ENCODE results near the gene ARG2.

- TF ChIP-seq CTCF (IDR thresholded peaks at IDR 0.05; ENCODE audit: poor library complexity, severe bottlenecking) (no peak), EP300 (conservative IDR thresholded peaks at IDR 0.05; ENCODE audit: poor library complexity, severe bottlenecking) (no peak), EZH2 (IDR thresholded peaks at IDR 0.05; ENCODE audit: borderline replicate concordance, insufficient read depth, low read length, poor library complexity, severe bottlenecking) (no peak), POLR2AphosphoS5 (IDR thresholded peaks at IDR 0.05) (no peak)
Observed at GRCh38 chr14:67572608-67573007, 47.1 kb upstream of the ARG2 start.

Data from neural cell (in vitro differentiated cells).